ENCODE data around the gene RPL18.

- TF ChIP-seq CTCF (conservative IDR thresholded peaks at IDR 0.05) (no peak), ZFX (IDR thresholded peaks at IDR 0.05) (no peak)
These were observed 49.8 kb upstream of the RPL18 start for GRCh38 chr19:48668761-48669160.

Measured in C4-2B (cell line).